GM06990 (cell line): ENCODE data around the gene HIPK2.

Experiments
- DNase-seq: peaks from one replicate; pipeline ENCODE4 v3.0.0-alpha.2; 2011; ENCODE audit not compliant: insufficient read length; ENCODE audit errors: extremely low read depth
- H3K27me3 ChIP-seq: replicated peaks from 2 replicates; pipeline ENCODE4 v1.6.0; 2011; ENCODE audit warnings: low read length; ENCODE audit not compliant: control insufficient read depth, insufficient read depth
- H3K36me3 ChIP-seq: 2 replicates; pipeline ENCODE4 v1.5.1; 2011; ENCODE audit warnings: low read length; ENCODE audit not compliant: control insufficient read depth, insufficient read depth
- H3K4me3 ChIP-seq: replicated peaks from 2 replicates; pipeline ENCODE4 v1.5.1; 2011; ENCODE audit warnings: low read depth, mild to moderate bottlenecking, control low read depth, low read length
- CTCF ChIP-seq: IDR thresholded peaks from 2 replicates; pipeline ENCODE4 v1.5.1; 2011; ENCODE audit warnings: low read length, control low read depth, mild to moderate bottlenecking, inconsistent platforms; ENCODE audit not compliant: insufficient read depth, poor library complexity, severe bottlenecking

The HIPK2 gene

GRCh38 chr7:139658908-139659675, 118.7 kb downstream of the HIPK2 start:
- H3K36me3 ChIP-seq, result peaks cover 13% of the 10 kb centered on the region
- H3K4me3 ChIP-seq, result no peak overlapping the region
- TF ChIP-seq CTCF, result no peak
- DNase-seq, result no peak
- no peaks in the 10 kb centered on the region for H3K27me3 ChIP-seq

DNA sequence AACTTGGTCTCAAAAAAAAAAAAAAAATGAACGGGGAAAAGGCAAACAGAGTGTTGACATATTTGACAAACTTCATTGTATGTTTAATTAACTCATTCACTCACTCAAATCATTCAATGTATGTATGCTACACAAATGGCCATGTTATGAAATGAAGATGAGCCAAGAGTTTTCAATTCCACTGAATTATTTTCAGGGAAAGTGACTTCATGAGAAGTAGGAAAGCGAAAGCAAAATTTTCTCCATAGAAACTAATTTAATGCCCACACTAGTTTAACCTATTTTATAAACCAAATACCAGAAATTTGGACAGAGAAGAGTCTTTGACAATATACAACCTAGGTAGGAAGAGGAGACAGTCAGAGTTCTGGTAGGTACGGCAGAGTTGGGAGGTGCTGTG, 119.5 kb downstream of the HIPK2 start:
- DNase-seq, result no peak
- no peak for TF ChIP-seq CTCF
- peaks cover 11% of the 10 kb centered on the region for H3K36me3 ChIP-seq

GRCh38 chr7:139657725-139658124, 120.1 kb downstream of the HIPK2 start:
- Histone ChIP-seq H3K4me3 (no peak overlapping the region), H3K27me3 (no peaks in the 10 kb centered on the region), H3K36me3 (peaks cover 7% of the 10 kb centered on the region)
- DNase-seq, result no peak
- no peak for TF ChIP-seq CTCF

More for the DNA sequence above, 119.5 kb downstream of the HIPK2 start:
- H3K27me3 ChIP-seq, result no peaks in the 10 kb centered on the region
- H3K4me3 ChIP-seq, result no peak overlapping the region

- peaks cover 7% of the 10 kb centered on the region for H3K36me3 ChIP-seq
- TF ChIP-seq CTCF, result no peak
- H3K27me3 ChIP-seq, result no peaks in the 10 kb centered on the region
These were observed 121.4 kb downstream of the HIPK2 start for GRCh38 chr7:139656387-139656786.

GRCh38 chr7:139655305-139655704, 122.5 kb downstream of the HIPK2 start:
- no peaks in the 10 kb centered on the region for H3K27me3 ChIP-seq
- no peak overlapping the region for H3K4me3 ChIP-seq
- no peak for DNase-seq
- TF ChIP-seq CTCF, result no peak
- H3K36me3 ChIP-seq, result peaks cover 12% of the 10 kb centered on the region

More at GRCh38 chr7:139656387-139656786, 121.4 kb downstream of the HIPK2 start:
- DNase-seq, result no peak
- H3K4me3 ChIP-seq, result no peak overlapping the region
